IPS-11a (cell line): Measurements from ENCODE around the gene CHD2.
"Not testable (repeated sequence)": the region's sequence is repeated elsewhere in the genome, so short reads cannot be mapped to it uniquely, and the experiment has no call there.

Experiments
- H3K4me3 ChIP-seq: one replicate; pipeline ENCODE4 v1.5.1; 2013; ENCODE audit warnings: low read depth, low read length, control low read depth

Gene CHD2

DNA sequence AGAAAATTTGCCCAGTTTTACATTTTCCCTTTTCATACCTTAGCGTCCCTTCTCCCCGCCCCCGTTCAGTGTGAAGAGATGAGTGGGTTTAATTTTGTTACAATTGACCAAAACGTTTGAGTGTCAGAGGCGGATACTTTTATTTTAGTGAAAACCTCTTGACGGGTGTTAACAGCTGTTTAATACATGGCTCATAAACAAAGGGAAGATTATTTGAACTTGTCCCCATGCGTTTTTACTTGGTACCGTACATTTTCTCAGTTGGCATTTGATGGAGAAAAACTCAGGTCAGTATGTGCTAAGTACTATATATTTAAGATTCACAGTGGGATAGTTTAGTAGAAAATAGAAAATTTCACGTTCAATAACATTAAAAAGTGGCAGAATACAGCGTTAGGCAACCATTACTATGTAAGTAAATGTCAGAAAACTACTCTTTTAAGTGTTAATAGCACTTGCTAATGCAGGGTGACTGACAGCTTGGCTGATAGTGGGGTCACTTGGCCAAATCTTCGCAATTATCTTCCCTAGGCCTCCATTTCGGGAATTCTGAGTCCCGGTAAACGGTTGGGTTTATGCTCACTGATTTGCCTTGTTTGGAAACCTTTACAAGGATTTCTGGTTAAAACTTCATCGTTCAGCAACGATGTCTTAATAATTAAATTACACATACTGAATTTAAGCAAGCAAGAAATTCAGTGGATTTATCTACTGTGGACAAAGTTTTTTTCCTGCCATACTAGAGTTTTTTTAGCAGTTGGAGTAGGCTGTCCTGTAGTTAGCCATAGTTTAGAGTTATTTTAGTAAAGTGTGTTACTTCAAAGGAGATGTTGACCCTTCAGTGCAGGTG, 4.8 kb downstream of the CHD2 start:
- H3K4me3 ChIP-seq = peak overlapping the region; percentile 50

- H3K4me3 ChIP-seq = no peak overlapping the region
These were observed 5.9 kb downstream of the CHD2 start for GRCh38 chr15:92906020-92906419.

DNA sequence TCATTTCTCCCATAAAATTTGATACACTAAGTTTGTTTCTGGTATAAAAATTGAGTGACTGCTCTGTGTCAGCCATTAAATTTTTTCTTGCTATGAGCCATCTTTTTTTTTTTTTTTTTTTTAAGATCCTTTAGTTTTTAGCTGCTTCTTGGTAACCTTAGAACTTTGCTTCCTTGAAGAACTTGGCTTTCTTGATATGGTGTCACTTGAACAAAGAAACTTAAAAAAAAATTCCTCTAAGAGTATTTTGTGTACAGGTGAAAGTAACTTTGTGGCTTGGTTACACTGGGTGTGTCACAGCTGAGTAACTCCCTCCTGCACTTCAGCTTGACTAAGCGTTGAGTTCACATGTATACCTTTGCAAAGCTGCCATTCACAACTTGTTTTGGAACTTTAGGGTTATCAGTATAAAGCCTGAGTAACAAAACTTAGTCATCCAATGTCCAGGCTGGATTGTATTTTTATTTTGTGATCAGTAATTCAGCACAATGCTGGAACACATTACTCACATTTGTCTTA, 6.5 kb downstream of the CHD2 start:
- H3K4me3 ChIP-seq = no peak overlapping the region

- no peak overlapping the region for H3K4me3 ChIP-seq
These were observed 7.1 kb downstream of the CHD2 start for GRCh38 chr15:92907229-92907628.

DNA sequence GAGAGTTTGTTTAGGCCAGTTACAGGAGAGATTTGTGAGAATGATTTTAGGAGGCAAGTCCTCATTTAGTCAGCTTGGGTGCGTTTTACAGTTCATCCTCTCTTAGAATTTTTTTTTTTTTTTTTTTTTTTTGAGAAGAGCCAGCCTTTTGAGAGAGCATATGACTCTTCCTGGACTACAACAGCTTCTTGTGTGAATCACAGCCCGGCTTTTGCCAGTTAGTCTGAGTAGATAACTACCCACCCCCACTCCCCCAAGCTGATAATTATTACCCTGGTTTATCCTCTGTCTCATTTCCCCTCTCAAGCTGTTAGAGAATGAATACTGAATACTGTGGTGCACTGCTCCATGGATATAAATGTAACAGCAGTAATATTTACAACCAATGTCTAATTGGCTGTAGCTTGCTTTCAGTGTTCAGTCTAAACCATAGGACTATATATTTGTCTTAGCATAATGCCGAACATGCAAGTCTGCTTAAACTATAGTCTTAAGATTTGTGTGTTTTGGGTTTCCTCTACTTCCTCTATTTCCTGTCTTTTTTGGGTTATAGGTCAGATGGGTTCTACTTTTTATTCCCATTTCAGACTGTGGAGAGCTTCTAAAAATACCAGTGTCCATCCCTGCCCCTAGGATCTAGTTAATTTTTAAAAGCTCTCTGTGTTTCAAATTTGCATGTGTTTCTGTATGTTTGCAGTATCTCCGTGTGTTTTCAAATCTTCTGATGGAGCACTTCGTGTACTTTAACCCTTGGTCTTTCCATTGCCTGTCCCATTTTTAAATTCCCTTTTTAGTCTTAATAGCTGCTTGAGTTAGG, 8.0 kb downstream of the CHD2 start:
- no peak overlapping the region for H3K4me3 ChIP-seq

GRCh38 chr15:92908713-92909057, 8.6 kb downstream of the CHD2 start:
- no peak overlapping the region for H3K4me3 ChIP-seq

GRCh38 chr15:92909136-92909781, 9.1 kb downstream of the CHD2 start:
- no peak overlapping the region for H3K4me3 ChIP-seq

DNA sequence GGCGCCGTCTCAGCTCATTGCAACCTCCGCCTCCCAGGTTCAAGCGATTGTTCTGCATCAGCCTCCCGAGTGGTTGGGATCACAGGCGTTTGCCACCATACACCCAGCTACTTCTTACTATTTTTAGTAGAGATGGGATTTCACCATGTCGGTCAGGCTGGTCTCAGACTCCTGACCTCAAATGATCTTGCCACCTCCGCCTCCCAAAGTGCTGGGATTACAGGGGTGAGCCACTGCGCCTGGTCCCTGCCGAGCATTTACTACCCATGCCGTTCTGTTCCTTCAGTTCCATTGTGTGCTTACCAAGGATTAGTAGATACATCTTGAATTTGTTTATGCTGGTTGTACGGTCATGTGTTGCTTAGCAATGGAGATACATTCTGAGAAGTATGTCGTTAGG, 10.3 kb downstream of the CHD2 start:
- no peak overlapping the region for H3K4me3 ChIP-seq

DNA sequence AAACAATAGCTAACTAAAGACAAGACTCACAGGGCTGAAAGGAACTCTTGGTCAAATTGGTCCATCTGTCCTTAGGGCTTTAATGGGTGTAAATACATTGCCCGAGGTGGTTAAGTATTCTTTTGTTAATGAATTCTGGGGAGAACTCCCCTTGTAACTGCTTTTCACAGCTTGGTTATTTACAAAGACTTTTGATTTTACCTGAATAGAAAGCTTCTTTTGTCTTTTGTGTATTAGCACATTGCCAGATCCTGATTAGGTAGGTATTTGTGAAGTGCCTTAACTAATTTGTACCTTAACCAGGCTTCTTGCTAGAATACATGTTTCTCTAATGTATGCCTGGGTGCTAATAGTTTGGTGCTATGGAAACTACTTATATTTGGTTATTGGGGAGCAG, 14.0 kb downstream of the CHD2 start:
- no peak overlapping the region for H3K4me3 ChIP-seq

DNA sequence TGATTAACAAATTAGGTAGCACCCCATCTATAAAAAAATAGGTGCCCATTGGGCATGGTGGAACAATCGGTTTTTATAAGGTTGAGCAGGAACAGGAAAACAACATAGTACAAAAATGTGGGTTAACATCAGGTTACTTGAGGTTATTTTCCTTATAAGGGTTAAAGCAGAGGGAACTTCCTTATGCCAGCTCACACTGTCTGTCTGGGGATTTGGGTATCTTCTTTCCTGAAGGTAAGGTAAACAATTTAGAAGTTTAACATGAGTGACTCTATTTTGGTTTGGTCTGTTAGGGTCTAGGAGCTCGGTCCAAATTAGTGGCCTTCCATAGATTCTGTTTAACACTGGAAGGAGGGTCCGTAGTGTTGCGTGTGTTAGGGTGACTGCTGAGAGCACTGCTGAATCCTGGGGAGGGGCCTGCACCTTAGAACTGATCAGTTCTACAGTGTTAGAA, 14.7 kb downstream of the CHD2 start:
- no peak overlapping the region for H3K4me3 ChIP-seq

GRCh38 chr15:92915766-92916435, 15.8 kb downstream of the CHD2 start:
- no peak overlapping the region for H3K4me3 ChIP-seq

DNA sequence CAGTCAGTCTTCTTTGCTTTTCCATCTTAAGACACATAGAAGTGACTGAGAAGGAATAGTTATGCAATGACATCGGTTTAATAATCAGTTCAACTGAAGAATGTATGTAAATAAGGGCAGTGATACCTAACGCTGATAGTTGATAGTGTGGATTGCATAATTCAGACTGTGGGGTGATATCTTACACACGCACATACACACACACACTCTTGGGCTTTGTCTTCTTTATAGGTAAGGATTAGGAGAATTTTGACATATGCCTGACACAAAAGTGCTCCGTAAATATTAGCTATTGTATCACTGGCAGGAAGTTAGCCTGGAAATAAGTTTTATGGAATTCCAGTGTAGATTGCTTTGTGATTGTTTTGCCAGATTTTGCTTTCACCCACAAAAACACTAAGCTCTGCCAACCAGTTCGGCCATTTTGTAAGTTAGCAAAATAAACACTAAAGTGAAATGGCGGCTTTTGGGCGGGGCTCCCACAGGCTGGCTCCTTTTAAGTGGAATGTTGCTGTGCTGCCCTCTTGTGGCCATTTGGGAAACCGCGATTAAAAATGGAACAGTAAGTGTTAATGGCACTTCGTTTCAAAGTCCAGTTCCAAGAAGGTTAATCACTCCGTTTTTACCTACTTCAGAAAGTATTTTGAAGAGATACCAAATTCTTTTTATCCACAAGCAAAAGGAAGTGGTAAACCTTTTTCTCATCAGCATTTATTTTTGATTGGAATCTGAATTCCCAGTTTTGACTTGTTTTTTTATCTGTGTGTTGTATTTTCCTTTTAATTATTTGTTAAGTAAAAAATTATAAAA, 17.7 kb downstream of the CHD2 start:
- H3K4me3 ChIP-seq = no peak overlapping the region

- not testable (repeated sequence) for H3K4me3 ChIP-seq
These were observed 18.8 kb downstream of the CHD2 start for GRCh38 chr15:92918881-92919280.

DNA sequence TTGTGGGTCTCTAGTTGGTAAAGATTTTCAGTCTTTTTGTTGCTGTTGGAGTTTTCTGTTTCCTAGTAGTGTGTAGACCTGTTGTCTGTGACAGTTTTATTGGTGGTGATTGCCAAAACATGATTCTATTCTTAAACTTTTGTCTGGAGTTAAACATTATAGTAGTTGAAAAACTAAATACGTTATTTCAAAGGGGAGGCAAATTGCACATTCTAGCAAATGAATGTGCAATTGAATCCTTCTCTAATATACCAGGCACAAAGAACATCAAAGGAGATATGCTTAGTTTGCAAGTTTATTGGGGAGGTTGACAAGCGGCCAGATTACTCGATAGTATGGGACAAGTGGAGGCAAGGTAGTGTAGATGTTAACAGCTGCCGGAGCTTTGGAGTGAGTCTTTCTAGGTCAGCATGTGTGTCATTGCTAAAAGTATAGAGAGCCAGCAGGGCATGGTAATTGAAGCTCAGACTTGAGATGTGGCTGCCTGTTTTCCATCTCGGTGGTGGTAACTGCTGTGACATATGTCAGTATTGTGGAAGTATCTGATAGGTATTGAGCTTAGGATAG, 20.6 kb downstream of the CHD2 start:
- H3K4me3 ChIP-seq = no peak overlapping the region

DNA sequence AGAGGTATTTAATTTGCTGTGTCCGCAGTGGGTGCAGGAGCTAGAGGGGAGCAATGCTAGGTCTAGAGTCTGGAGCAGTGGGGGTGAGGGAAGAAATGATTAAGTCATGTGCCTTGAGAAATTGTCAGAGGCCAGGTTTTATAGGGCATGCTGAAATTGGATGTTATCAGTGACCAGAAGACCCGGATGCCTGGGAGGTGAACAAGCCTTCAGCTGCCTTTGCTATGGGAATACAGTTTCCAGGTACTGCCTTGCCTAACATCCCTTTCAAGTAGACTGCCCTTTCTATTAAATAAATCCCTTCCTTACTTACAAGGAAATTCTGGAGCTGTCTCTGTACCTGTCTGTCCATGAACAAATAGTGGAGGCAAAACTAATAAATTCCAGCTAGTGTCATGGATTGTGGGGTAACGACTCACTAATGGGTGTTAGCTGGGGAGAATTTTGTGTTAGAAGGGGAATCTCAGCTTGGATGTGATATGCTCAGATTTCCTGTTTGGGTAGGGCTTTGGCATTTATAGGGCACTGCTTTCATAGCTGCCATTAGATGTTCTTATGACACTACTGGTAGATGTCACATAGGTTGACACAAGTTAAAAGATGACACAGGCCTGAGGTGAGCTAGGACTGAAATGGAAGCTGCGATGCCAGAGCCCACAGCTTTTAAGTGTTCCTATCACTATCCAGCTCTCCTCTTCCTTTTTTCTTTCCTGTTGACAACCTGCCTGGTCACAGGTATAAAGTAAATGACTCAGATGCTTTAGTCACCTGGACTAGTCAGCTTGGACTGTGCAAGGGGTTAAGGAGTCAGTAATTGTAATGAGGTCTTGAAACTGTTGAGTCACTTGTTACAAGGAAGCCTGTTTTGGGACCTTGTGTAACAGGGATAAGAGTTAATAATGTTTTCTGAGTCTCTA, 21.3 kb downstream of the CHD2 start:
- H3K4me3 ChIP-seq = no peak overlapping the region

GRCh38 chr15:92922418-92923002, 22.4 kb downstream of the CHD2 start:
- H3K4me3 ChIP-seq = no peak overlapping the region

- H3K4me3 ChIP-seq = no peak overlapping the region
These were observed 24.1 kb downstream of the CHD2 start for GRCh38 chr15:92924216-92924615.

DNA sequence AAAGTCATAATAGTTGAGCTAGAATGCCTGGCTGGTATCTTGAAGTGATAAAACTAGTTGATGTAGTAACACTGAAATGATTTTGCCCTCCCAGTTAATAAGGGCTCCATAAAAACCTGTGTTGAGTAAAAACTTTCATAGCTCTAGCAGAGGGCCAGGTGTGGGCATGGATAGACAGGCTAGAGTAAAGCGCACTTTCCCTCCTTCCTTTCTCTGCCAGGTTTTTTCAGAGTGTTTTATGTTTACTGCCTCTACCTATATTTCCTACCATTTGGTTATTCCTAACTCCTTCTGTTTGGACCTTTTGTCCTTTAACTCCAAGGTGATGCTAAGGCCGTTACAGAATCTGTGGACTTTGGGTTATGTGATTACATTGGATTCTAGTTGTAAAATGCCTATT, 25.3 kb downstream of the CHD2 start:
- H3K4me3 ChIP-seq = no peak overlapping the region
